Ishikawa (cell line): ENCODE measurements around the gene MAG.

Experiments
- CEBPB ChIP-seq: IDR thresholded peaks from 2 replicates; pipeline ENCODE4 v1.6.1; 2012
- CREB1 ChIP-seq: IDR thresholded peaks from 2 replicates; pipeline ENCODE4 v1.6.1; 2012; ENCODE audit warnings: low read depth
- EGR1 ChIP-seq: IDR thresholded peaks from 2 replicates; pipeline ENCODE4 v1.6.1; 2012
- EP300 ChIP-seq: IDR thresholded peaks from 2 replicates; pipeline ENCODE4 v1.6.1; 2012; ENCODE audit warnings: borderline replicate concordance
- FOXM1 ChIP-seq: IDR thresholded peaks from 2 replicates; pipeline ENCODE4 v1.6.1; 2012; ENCODE audit warnings: low read depth, borderline replicate concordance
- NFIC ChIP-seq: IDR thresholded peaks from 2 replicates; pipeline ENCODE4 v1.6.1; 2012
- RAD21 ChIP-seq: IDR thresholded peaks from 2 replicates; pipeline ENCODE4 v1.6.1; 2012; ENCODE audit warnings: low read depth
- REST ChIP-seq: IDR thresholded peaks from 2 replicates; pipeline ENCODE4 v1.6.1; 2012; ENCODE audit warnings: low read depth, mild to moderate bottlenecking
- TAF1 ChIP-seq: IDR thresholded peaks from 2 replicates; pipeline ENCODE4 v1.6.1; 2012; ENCODE audit warnings: low read depth, mild to moderate bottlenecking
- TCF12 ChIP-seq: IDR thresholded peaks from 2 replicates; pipeline ENCODE4 v1.6.1; 2012; ENCODE audit warnings: low read depth
- TEAD4 ChIP-seq: IDR thresholded peaks from 2 replicates; pipeline ENCODE4 v1.6.1; 2012
- YY1 ChIP-seq: IDR thresholded peaks from 2 replicates; pipeline ENCODE4 v1.6.1; 2012; ENCODE audit warnings: low read depth
- ZBTB7A ChIP-seq: IDR thresholded peaks from 2 replicates; pipeline ENCODE4 v1.6.1; 2012; ENCODE audit warnings: low read depth
- TF ChIP-seq, protein P1 (sequence below): IDR thresholded peaks from 2 replicates; pipeline ENCODE4 v1.6.1; 2012
- TF ChIP-seq, protein P2 (sequence below): IDR thresholded peaks from 2 replicates; pipeline ENCODE4 v1.6.1; 2012

The MAG gene

GRCh38 chr19:35328851-35329285 is 36.9 kb downstream of the MAG start, which contains the start of gene CD22:
CD22 (plus strand) TSS chr19:35329187; CDS start chr19:35332041, 2,854 bp downstream.
- no peak for TF ChIP-seq CREB1
- no peak for TF ChIP-seq TCF12
- no peak for TF ChIP-seq YY1
- TF ChIP-seq CEBPB, result no peak
- TF ChIP-seq, protein P1, sequence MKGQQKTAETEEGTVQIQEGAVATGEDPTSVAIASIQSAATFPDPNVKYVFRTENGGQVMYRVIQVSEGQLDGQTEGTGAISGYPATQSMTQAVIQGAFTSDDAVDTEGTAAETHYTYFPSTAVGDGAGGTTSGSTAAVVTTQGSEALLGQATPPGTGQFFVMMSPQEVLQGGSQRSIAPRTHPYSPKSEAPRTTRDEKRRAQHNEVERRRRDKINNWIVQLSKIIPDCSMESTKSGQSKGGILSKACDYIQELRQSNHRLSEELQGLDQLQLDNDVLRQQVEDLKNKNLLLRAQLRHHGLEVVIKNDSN, result no peak
- TF ChIP-seq, protein P2, sequence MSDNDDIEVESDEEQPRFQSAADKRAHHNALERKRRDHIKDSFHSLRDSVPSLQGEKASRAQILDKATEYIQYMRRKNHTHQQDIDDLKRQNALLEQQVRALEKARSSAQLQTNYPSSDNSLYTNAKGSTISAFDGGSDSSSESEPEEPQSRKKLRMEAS, result no peak

DNA sequence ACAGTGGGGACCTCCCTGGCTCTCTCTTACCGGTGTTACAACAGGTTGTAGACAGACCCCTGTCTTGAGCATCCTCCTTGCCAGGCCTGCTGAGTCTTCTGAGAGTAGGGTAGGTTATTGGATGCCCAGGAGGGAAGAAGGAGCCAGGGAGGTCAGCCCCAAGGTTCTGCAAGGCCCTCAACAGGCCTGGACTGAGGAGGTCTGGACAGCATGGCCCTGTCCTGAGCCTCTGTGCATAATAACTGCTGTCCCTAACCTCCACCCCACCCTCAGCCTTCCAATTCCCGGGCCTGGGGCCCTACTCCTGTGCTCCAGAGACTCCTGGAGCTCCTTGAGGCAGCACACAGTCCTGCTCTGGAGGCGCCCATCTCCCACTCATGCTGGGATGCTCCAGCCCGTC is 37.4 kb downstream of the MAG start:
- TF ChIP-seq TCF12, result no peak
- TF ChIP-seq TAF1, result no peak
- no peak for TF ChIP-seq CEBPB
- TF ChIP-seq ZBTB7A, result no peak
- no peak for TF ChIP-seq TEAD4
- no peak for TF ChIP-seq FOXM1
- no peak for TF ChIP-seq REST
- TF ChIP-seq RAD21, result no peak
- no peak for TF ChIP-seq YY1

DNA sequence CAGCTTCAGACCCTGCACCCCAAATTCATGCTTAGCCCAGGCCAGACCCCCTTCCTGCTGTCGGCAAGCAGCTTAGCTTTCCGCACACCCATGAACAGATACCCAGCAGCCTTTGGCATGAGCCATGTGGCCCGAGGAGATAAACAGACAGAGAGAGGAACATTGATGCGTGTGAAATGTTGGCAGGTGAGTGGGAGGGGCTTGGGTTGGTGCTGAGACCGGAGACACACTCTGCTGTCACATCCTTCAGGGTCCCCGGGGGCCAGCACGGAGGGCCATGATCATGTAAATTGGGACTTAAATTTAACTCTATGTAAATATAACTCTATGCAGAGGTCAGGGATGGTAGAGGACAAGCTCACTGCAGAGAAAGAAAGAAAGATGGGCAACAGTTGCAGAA is 38.5 kb downstream of the MAG start:
- no peak for TF ChIP-seq TCF12
- TF ChIP-seq, protein P2, result no peak
- TF ChIP-seq EGR1, result no peak
- no peak for TF ChIP-seq CEBPB
- TF ChIP-seq NFIC, result no peak

- TF ChIP-seq NFIC (no peak), REST (no peak), FOXM1 (no peak), TCF12 (no peak)
Observed at GRCh38 chr19:35331551-35332214, 39.7 kb downstream of the MAG start.

- no peak for TF ChIP-seq RAD21
- TF ChIP-seq, protein P2, result no peak
- no peak for TF ChIP-seq TCF12
- TF ChIP-seq, protein P1, result no peak
- no peak for TF ChIP-seq FOXM1
- no peak for TF ChIP-seq CEBPB
- no peak for TF ChIP-seq YY1
- no peak for TF ChIP-seq CREB1
- no peak for TF ChIP-seq NFIC
- no peak for TF ChIP-seq REST
- TF ChIP-seq EGR1, result no peak
- no peak for TF ChIP-seq EP300
- no peak for TF ChIP-seq ZBTB7A
- TF ChIP-seq TAF1, result no peak
- no peak for TF ChIP-seq TEAD4
Observed at GRCh38 chr19:35332817-35333216, 40.9 kb downstream of the MAG start.
